ENCODE results near the gene ACD. TPM values are rescaled to one million over a fixed set of nuclear protein-coding genes. Genes with fewer than 3 reads are reported as not detected.

Gene ACD
- total and polyA plus RNA-seq, 2 of the 8 experiments (the other 6 are each of a cell fraction or from before 2014, with no cell fraction given), result 34.8 to 58.0 TPM

GRCh38 chr16:67661886-67662652, 2.0 kb upstream of the ACD start:
- Histone ChIP-seq H3K4me3 (ENCODE audit: extremely low read depth in 1 of 4, insufficient read depth in 2 of 4, low read depth in 3 of 4, low read length in 4 of 4) (peak overlapping the region; percentile 46 to 88 (median 70); a peak in 5 of 8 replicates), H3K14ac (ENCODE audit: insufficient read length) (no peak overlapping the region), H3K23me2 (ENCODE audit: low read depth, low read length) (peaks cover 25% of the 10 kb centered on the region), H4K91ac (replicated peaks; ENCODE audit: insufficient read length, low read length) (no peak overlapping the region), H2AFZ (ENCODE audit: low read length) (no peak overlapping the region), H2BK12ac (ENCODE audit: low read depth, low read length) (no peak overlapping the region), H2BK15ac (ENCODE audit: low read length) (no peak overlapping the region), H3K9ac (replicated peaks in 1 of 4; ENCODE audit: extremely low read depth in 1 of 4, low read depth in 3 of 4, low read length in 3 of 4) (no peak overlapping the region), H3K56ac (replicated peaks; ENCODE audit: insufficient read length, low read depth, low read length) (no peak overlapping the region), H2BK20ac (ENCODE audit: low read length) (no peak overlapping the region), H3K4me2 (ENCODE audit: insufficient read depth in 1 of 2, low read depth in 2 of 2, low read length in 2 of 2) (peak overlapping the region; percentile 73 to 97), H3K9me3 (ENCODE audit: insufficient read depth in 2 of 2, low read depth in 1 of 2, low read length in 1 of 2) (no peaks in the 10 kb centered on the region), H2AK5ac (ENCODE audit: low read depth, low read length) (peak overlapping the region; percentile 30; the same call in 1 of the 2 replicates), H3K4ac (replicated peaks; ENCODE audit: insufficient read length, low read depth, low read length) (no peak overlapping the region), H4K20me1 (replicated peaks in 1 of 2; ENCODE audit: control insufficient read depth in 1 of 2, insufficient read depth in 2 of 2, low read length in 2 of 2) (peaks cover 5 to 8% of the 10 kb centered on the region in 2 experiments), H4K8ac (ENCODE audit: extremely low read depth, insufficient read depth, low read length) (no peak overlapping the region; the same call in 1 of the 2 replicates), H3K79me1 (ENCODE audit: low read depth, low read length) (no peaks in the 10 kb centered on the region; the same call in 1 of the 2 replicates), H3K27ac (ENCODE audit: low read depth, low read length) (no peak overlapping the region), H3K27me3 (replicated peaks in 1 of 4; ENCODE audit: control insufficient read depth in 3 of 4, extremely low read depth in 1 of 4, insufficient read depth in 3 of 4, low read length in 3 of 4) (peaks cover 0 to 2% (median under 1%) of the 10 kb centered on the region in 4 experiments; a peak in 2 of 7 replicates), H3K4me1 (replicated peaks in 1 of 4; ENCODE audit: control insufficient read depth in 3 of 4, insufficient read depth in 4 of 4, low read length in 3 of 4) (peaks cover 0 to 26% (median 15%) of the 10 kb centered on the region in 4 experiments; a peak in 5 of 7 replicates), H3K23ac (ENCODE audit: insufficient read length) (no peak overlapping the region), H2BK5ac (ENCODE audit: low read depth, low read length) (no peak overlapping the region), H4K5ac (ENCODE audit: insufficient read length, low read depth, low read length) (no peak overlapping the region), H2BK120ac (replicated peaks; ENCODE audit: low read depth, low read length) (no peak overlapping the region), H3K36me3 (ENCODE audit: control insufficient read depth in 2 of 4, insufficient read depth in 4 of 4, low read length in 3 of 4) (peaks cover 0 to 4% (median 2%) of the 10 kb centered on the region in 4 experiments; a peak in 1 of 8 replicates), H3K18ac (ENCODE audit: extremely low read depth, low read length) (no peak overlapping the region), H3K79me2 (ENCODE audit: control insufficient read depth in 1 of 2, insufficient read depth in 2 of 2, low read length in 2 of 2) (no peaks in the 10 kb centered on the region)
- FAIRE-seq (no peak), DNase-seq (ENCODE audit: low read depth in 1 of 2, low spot score in 2 of 2) (no peak)
- WGBS, 2 experiments (ENCODE audit: extremely low coverage in 1 of 2, insufficient coverage in 1 of 2, insufficient read length in 1 of 2, insufficient replicate concordance in 2 of 2, low coverage in 1 of 2, low lambda C conversion rate in 2 of 2, missing lambda C conversion rate in 1 of 2), result 92% methylated on average over 33 of the region's 34 CpGs; no CpG with 5 or more reads in 1 of the 2 experiments
- ChIA-PET POLR2A (ENCODE audit: partially characterized antibody) (interaction anchor here (1.6 to 1.7 kb wide), 2 partner anchors 22 to 223 kb away, joined by 4 read pairs; partner anchors contain the start of gene NRN1L), CTCF (ENCODE audit: partially characterized antibody) (interaction anchor here (0.5 to 13.7 kb wide), 18 partner anchors 12 to 280 kb away, joined by 3 to 202 read pairs (median 6); partner anchors contain the start of genes CARMIL2, CTCF, NRN1L and NUTF2)
- no peak for TF ChIP-seq RNF2 (IDR thresholded peaks at IDR 0.05; ENCODE audit: borderline replicate concordance, low read depth, low read length, missing control alignments, poor library complexity, severe bottlenecking)
- TF ChIP-seq PHF8 (conservative IDR thresholded peaks at IDR 0.05; ENCODE audit: low read depth, low read length), result no peak
- no peak for TF ChIP-seq RFX5 (IDR thresholded peaks at IDR 0.05; ENCODE audit: borderline replicate concordance, low read depth, low read length)
- no peak for TF ChIP-seq EZH2 (IDR thresholded peaks at IDR 0.05; ENCODE audit: low read depth, low read length, severe bottlenecking)
- TF ChIP-seq YY1 (IDR thresholded peaks at IDR 0.05; ENCODE audit: low read depth, low read length), result no peak
- no peak for TF ChIP-seq GTF2F1 (IDR thresholded peaks at IDR 0.05; ENCODE audit: borderline replicate concordance, low read depth, low read length)
- no peak for TF ChIP-seq SIRT6 (IDR thresholded peaks at IDR 0.05; ENCODE audit: low read length)
- TF ChIP-seq ASH2L (IDR thresholded peaks at IDR 0.05; ENCODE audit: low read length), result no peak
- TF ChIP-seq BACH1 (IDR thresholded peaks at IDR 0.05; ENCODE audit: low read length), result no peak
- no peak for TF ChIP-seq SIX5 (IDR thresholded peaks at IDR 0.05; ENCODE audit: low read depth, low read length)
- TF ChIP-seq KDM5A (IDR thresholded peaks at IDR 0.05; ENCODE audit: low read length), result no peak
- no peak for TF ChIP-seq NRF1 (IDR thresholded peaks at IDR 0.05; ENCODE audit: low read depth, low read length)
